ENCODE measurements around the gene PRDM12. TPM values are rescaled to one million over a fixed set of nuclear protein-coding genes. Genes with fewer than 3 reads are reported as not detected.

PRDM12 gene
- total and polyA plus RNA-seq, 2 of the 8 experiments (the other 6 are each of a cell fraction or from before 2014, with no cell fraction given): 0.14 to 0.22 TPM

DNA sequence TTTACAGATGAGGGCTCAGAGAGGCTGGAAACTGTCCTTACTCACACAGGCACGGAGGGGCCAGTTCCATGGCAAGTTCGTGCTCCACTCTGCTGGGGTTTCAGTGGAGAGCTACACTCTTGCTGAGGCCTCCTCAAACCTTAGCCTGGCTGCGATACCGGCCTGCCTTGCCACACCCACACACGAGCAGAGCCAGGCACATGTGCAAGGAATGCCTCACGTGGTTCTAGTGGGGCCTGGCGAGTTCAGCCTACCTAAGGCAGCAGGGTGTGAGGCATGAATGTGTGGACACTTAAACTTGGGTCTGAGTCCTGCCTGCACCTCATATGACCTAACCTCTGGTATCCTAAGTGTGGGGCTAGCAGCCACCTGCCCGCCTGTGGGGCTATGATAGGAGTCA, 21.5 kb upstream of the PRDM12 start:
- H3K23me2 ChIP-seq (ENCODE audit: low read depth, low read length): no peaks in the 10 kb centered on the region
- no peaks in the 10 kb centered on the region for H3K79me2 ChIP-seq (ENCODE audit: control insufficient read depth in 1 of 2, insufficient read depth in 2 of 2, low read length in 2 of 2)
- POLR2A ChIA-PET (ENCODE audit: partially characterized antibody): no interaction called here
- H2AK5ac ChIP-seq (ENCODE audit: low read depth, low read length): no peak overlapping the region
- CTCF ChIA-PET (ENCODE audit: partially characterized antibody): interaction anchor here (0.8 to 2.4 kb wide), 3 partner anchors 9 to 39 kb away, joined by 3 to 9 read pairs (median 3); no protein-coding TSS in a partner anchor
- H3K4ac ChIP-seq (replicated peaks; ENCODE audit: insufficient read length, low read depth, low read length): no peak overlapping the region
- H2BK20ac ChIP-seq (ENCODE audit: low read length): no peak overlapping the region
- H3K9me3 ChIP-seq (ENCODE audit: insufficient read depth in 2 of 2, low read depth in 1 of 2, low read length in 1 of 2): no peaks in the 10 kb centered on the region
- H3K4me1 ChIP-seq (replicated peaks in 1 of 4; ENCODE audit: control insufficient read depth in 3 of 4, insufficient read depth in 4 of 4, low read length in 3 of 4): peaks cover 0 to 7% (median 4%) of the 10 kb centered on the region in 4 experiments; a peak in 6 of 7 replicates
- WGBS, 2 experiments (ENCODE audit: extremely low coverage in 1 of 2, insufficient coverage in 1 of 2, insufficient read length in 1 of 2, insufficient replicate concordance in 2 of 2, low coverage in 1 of 2, low lambda C conversion rate in 2 of 2, missing lambda C conversion rate in 1 of 2): 84% methylated on average over 8 of the region's 8 CpGs; no CpG with 5 or more reads in 1 of the 2 experiments
- H3K56ac ChIP-seq (replicated peaks; ENCODE audit: insufficient read length, low read depth, low read length): no peak overlapping the region
- no peak overlapping the region for H2BK5ac ChIP-seq (ENCODE audit: low read depth, low read length)
- H3K27ac ChIP-seq (ENCODE audit: low read depth, low read length): no peak overlapping the region
- peaks cover 0 to 2% (median 0%) of the 10 kb centered on the region in 4 experiments; a peak in 1 of 7 replicates for H3K27me3 ChIP-seq (replicated peaks in 1 of 4; ENCODE audit: control insufficient read depth in 3 of 4, extremely low read depth in 1 of 4, insufficient read depth in 3 of 4, low read length in 3 of 4)
- no peak overlapping the region for H3K4me2 ChIP-seq (ENCODE audit: insufficient read depth in 1 of 2, low read depth in 2 of 2, low read length in 2 of 2)
- H2BK12ac ChIP-seq (ENCODE audit: low read depth, low read length): no peak overlapping the region
- H2BK15ac ChIP-seq (ENCODE audit: low read length): no peak overlapping the region
- no peak overlapping the region for H3K14ac ChIP-seq (ENCODE audit: insufficient read length)
- H3K23ac ChIP-seq (ENCODE audit: insufficient read length): no peak overlapping the region
- H4K91ac ChIP-seq (replicated peaks; ENCODE audit: insufficient read length, low read length): no peak overlapping the region
- no peaks in the 10 kb centered on the region for H3K79me1 ChIP-seq (ENCODE audit: low read depth, low read length)
- no peak overlapping the region for H4K8ac ChIP-seq (ENCODE audit: extremely low read depth, insufficient read depth, low read length)
- H2AFZ ChIP-seq (ENCODE audit: low read length): no peak overlapping the region
- peaks cover 0 to 10% of the 10 kb centered on the region in 2 experiments for H4K20me1 ChIP-seq (replicated peaks in 1 of 2; ENCODE audit: control insufficient read depth in 1 of 2, insufficient read depth in 2 of 2, low read length in 2 of 2)
- peaks cover 0 to 5% (median 0%) of the 10 kb centered on the region in 4 experiments; a peak in 1 of 8 replicates for H3K36me3 ChIP-seq (ENCODE audit: control insufficient read depth in 2 of 4, insufficient read depth in 4 of 4, low read length in 3 of 4)
- no peak overlapping the region for H3K18ac ChIP-seq (ENCODE audit: extremely low read depth, low read length)
- DNase-seq (ENCODE audit: low read depth in 1 of 2, low spot score in 2 of 2) (no peak), FAIRE-seq (no peak)
- H3K9ac ChIP-seq (replicated peaks in 1 of 4; ENCODE audit: extremely low read depth in 1 of 4, low read depth in 3 of 4, low read length in 3 of 4): no peak overlapping the region
- no peak overlapping the region for H3K4me3 ChIP-seq (ENCODE audit: extremely low read depth in 1 of 4, insufficient read depth in 2 of 4, low read depth in 3 of 4, low read length in 4 of 4)
- no peak overlapping the region for H2BK120ac ChIP-seq (replicated peaks; ENCODE audit: low read depth, low read length)
- H4K5ac ChIP-seq (ENCODE audit: insufficient read length, low read depth, low read length): no peak overlapping the region
- TF ChIP-seq TAF1 (IDR thresholded peaks at IDR 0.05; ENCODE audit: low read depth, low read length): no peak
- no peak for TF ChIP-seq BRCA1 (IDR thresholded peaks at IDR 0.05; ENCODE audit: low read depth, low read length)
- TF ChIP-seq, protein P1, sequence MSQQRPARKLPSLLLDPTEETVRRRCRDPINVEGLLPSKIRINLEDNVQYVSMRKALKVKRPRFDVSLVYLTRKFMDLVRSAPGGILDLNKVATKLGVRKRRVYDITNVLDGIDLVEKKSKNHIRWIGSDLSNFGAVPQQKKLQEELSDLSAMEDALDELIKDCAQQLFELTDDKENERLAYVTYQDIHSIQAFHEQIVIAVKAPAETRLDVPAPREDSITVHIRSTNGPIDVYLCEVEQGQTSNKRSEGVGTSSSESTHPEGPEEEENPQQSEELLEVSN (IDR thresholded peaks at IDR 0.05): no peak
- TF ChIP-seq RBBP5 (IDR thresholded peaks at IDR 0.05; ENCODE audit: borderline replicate concordance, low read depth, low read length): no peak
- TF ChIP-seq KDM1A (IDR thresholded peaks at IDR 0.05; ENCODE audit: borderline replicate concordance, low read length): no peak
- TF ChIP-seq NRF1 (IDR thresholded peaks at IDR 0.05; ENCODE audit: low read depth, low read length): no peak
- no peak for TF ChIP-seq TEAD4 (IDR thresholded peaks at IDR 0.05; ENCODE audit: low read depth, low read length)
- TF ChIP-seq RNF2 (IDR thresholded peaks at IDR 0.05; ENCODE audit: borderline replicate concordance, low read depth, low read length, missing control alignments, poor library complexity, severe bottlenecking): no peak
- TF ChIP-seq SUZ12 (IDR thresholded peaks at IDR 0.05; ENCODE audit: low read length): no peak
- no peak for TF ChIP-seq YY1 (IDR thresholded peaks at IDR 0.05; ENCODE audit: low read depth, low read length)
- TF ChIP-seq, protein P2, sequence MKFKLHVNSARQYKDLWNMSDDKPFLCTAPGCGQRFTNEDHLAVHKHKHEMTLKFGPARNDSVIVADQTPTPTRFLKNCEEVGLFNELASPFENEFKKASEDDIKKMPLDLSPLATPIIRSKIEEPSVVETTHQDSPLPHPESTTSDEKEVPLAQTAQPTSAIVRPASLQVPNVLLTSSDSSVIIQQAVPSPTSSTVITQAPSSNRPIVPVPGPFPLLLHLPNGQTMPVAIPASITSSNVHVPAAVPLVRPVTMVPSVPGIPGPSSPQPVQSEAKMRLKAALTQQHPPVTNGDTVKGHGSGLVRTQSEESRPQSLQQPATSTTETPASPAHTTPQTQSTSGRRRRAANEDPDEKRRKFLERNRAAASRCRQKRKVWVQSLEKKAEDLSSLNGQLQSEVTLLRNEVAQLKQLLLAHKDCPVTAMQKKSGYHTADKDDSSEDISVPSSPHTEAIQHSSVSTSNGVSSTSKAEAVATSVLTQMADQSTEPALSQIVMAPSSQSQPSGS (IDR thresholded peaks at IDR 0.05; ENCODE audit: low read length): no peak
